Keratinocyte (primary cell): ENCODE data around the gene ACYP1.

Source experiments
- CTCF ChIP-seq, 3 experiments: IDR thresholded peaks in 1 of 3; conservative IDR thresholded peaks in 1 of 3; optimal IDR thresholded peaks in 1 of 3; 2 replicates in 2 of 3; 3 replicates in 1 of 3; pipeline versions ENCODE3 to v1.5.1; 2011; ENCODE audit warnings: low read length in 3 of 3, mild to moderate bottlenecking in 3 of 3, moderate library complexity in 2 of 3, control low read depth in 1 of 3, inconsistent platforms in 1 of 3; ENCODE audit not compliant: insufficient read depth in 2 of 3; ENCODE audit errors: extremely low read depth in 1 of 3
- EZH2 ChIP-seq: IDR thresholded peaks from one replicate; pipeline ENCODE4 v1.6.1; 2012; ENCODE audit warnings: inconsistent platforms, mild to moderate bottlenecking, low read length, moderate library complexity

GRCh38 chr14:75032939-75033338 is 30.9 kb downstream of the ACYP1 start:
- no peak for TF ChIP-seq CTCF (optimal IDR thresholded peaks at IDR 0.05 in 1 of 3, IDR thresholded peaks at IDR 0.05 in 1 of 3, conservative IDR thresholded peaks at IDR 0.05 in 1 of 3; ENCODE audit: extremely low read depth in 1 of 3, insufficient read depth in 2 of 3, low read length in 3 of 3)
- no peak for TF ChIP-seq EZH2
